Bronchial epithelial cell (primary cell): Measurements from ENCODE around the gene TAOK3. TPM values are rescaled to one million over a fixed set of nuclear protein-coding genes. Genes with fewer than 3 reads are reported as not detected.
A peak's percentile ranks its signal among the peaks of the same experiment; 100 is the strongest.

ENCODE experiments used
- DNase-seq: peaks from one replicate; pipeline ENCODE4 v3.0.0-alpha.2; 2010; ENCODE audit warnings: low read depth
- FAIRE-seq: peaks from 2 replicates; lab custom pipeline; 2011; peaks lifted over from hg19 to GRCh38; lab: Jason Lieb, UNC
- H3K27me3 ChIP-seq: 2 replicates; pipeline ENCODE4 v1.5.1; 2011; ENCODE audit warnings: low read length; ENCODE audit not compliant: control insufficient read depth, insufficient read depth
- H3K36me3 ChIP-seq: 2 replicates; pipeline ENCODE4 v1.5.1; 2011; ENCODE audit warnings: low read length; ENCODE audit not compliant: control insufficient read depth, insufficient read depth
- H3K4me3 ChIP-seq: 2 replicates; pipeline ENCODE4 v1.5.1; 2011; ENCODE audit warnings: mild to moderate bottlenecking, low read depth, low read length, control low read depth
- total RNA-seq: library from RNA; depleted of rRNA; stranded (reverse); fragments of >200 nt; gene quantifications from 2 replicates; pipeline ENCODE4 v1.2.1, GENCODE V29; 2014
- TF ChIP-seq, protein P1 (sequence below): IDR thresholded peaks from 2 replicates; pipeline ENCODE4 v1.5.1; 2011; ENCODE audit warnings: mild to moderate bottlenecking, moderate library complexity, low read length, control low read depth, inconsistent platforms; ENCODE audit not compliant: insufficient read depth, severe bottlenecking

Gene TAOK3
- total RNA-seq, 1 donor from 2014 or later, result 25.3 TPM

DNA sequence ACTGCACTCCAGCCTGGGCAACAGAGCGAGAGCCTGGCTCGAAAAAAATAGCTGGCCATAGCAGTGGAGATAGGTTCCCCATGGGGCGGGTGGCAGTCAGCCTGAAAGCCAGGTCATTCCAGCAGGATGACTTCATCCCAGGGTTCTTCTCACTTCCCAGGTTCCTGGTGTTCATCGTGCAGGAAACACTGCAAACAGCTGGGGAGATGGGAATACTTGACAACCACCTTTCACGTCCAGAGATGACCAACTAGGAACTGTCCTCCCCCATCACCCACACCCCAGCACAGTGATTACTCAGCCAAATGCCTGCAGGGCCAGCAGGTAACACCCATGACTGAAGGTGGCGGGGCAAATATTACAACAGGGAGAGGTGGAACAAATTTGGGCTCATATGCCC is 270.6 kb downstream of the TAOK3 start:
- H3K27me3 ChIP-seq, result no peaks in the 10 kb centered on the region
- no peaks in the 10 kb centered on the region for H3K36me3 ChIP-seq
- DNase-seq, result peak; percentile 89
- TF ChIP-seq, protein P1, sequence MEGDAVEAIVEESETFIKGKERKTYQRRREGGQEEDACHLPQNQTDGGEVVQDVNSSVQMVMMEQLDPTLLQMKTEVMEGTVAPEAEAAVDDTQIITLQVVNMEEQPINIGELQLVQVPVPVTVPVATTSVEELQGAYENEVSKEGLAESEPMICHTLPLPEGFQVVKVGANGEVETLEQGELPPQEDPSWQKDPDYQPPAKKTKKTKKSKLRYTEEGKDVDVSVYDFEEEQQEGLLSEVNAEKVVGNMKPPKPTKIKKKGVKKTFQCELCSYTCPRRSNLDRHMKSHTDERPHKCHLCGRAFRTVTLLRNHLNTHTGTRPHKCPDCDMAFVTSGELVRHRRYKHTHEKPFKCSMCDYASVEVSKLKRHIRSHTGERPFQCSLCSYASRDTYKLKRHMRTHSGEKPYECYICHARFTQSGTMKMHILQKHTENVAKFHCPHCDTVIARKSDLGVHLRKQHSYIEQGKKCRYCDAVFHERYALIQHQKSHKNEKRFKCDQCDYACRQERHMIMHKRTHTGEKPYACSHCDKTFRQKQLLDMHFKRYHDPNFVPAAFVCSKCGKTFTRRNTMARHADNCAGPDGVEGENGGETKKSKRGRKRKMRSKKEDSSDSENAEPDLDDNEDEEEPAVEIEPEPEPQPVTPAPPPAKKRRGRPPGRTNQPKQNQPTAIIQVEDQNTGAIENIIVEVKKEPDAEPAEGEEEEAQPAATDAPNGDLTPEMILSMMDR, result no peak
- no peak overlapping the region for H3K4me3 ChIP-seq
- no peak for FAIRE-seq

DNA sequence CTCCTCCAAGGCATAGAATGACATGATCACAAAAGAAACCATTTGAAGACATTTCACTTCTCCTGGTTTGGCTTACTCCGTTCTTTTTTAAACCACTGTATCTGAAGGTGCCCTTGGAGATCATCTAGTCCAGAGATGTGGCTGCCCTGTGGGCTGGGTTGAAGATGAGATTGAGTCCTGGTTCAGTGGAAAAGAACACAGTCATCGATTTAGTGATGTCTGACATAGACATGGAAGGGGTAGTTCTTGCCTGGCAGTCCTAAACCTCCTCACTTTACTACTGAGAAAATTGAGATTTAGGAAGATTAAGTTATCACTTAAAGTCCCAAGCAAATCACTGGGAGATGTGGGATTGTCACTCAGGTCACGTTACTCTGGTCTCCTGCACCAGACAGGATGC is 271.7 kb downstream of the TAOK3 start:
- Histone ChIP-seq H3K4me3 (no peak overlapping the region), H3K27me3 (no peaks in the 10 kb centered on the region), H3K36me3 (no peaks in the 10 kb centered on the region)
- DNase-seq, result no peak
- FAIRE-seq, result no peak
- TF ChIP-seq, protein P1, result no peak

Other genes with a start within 250 kb of the TAOK3 start
- 168 and 180 TPM in 2 replicates for gene PEBP1, start 236.8 kb downstream of the TAOK3 start, total RNA-seq
- gene SUDS3, start 3.6 kb upstream of the TAOK3 start, total RNA-seq, result 32.9 and 44.0 TPM in 2 replicates